Duodenal mucosa (tissue), 2 donors: ENCODE measurements around the gene DOCK1.

Experiments used
- H3K27ac ChIP-seq: one replicate; pipeline ENCODE4 v1.7.0; 2013; ENCODE audit warnings: low read depth, low read length
- H3K27me3 ChIP-seq, 2 donors: one replicate each; pipeline ENCODE4 v1.7.0; 2013; ENCODE audit warnings: low read length in 2 of 2, control low read depth in 1 of 2; ENCODE audit not compliant: insufficient read depth in 2 of 2, control insufficient read depth in 1 of 2
- H3K36me3 ChIP-seq, 2 donors: one replicate each; pipeline ENCODE4 v1.7.0; 2013; ENCODE audit warnings: low read length in 2 of 2, control low read depth in 1 of 2; ENCODE audit not compliant: insufficient read depth in 2 of 2, control insufficient read depth in 1 of 2
- H3K4me1 ChIP-seq, 2 donors: one replicate each; pipeline ENCODE4 v1.7.0; 2013; ENCODE audit warnings: low read length in 2 of 2, control low read depth in 1 of 2; ENCODE audit not compliant: insufficient read depth in 2 of 2, control insufficient read depth in 1 of 2
- H3K4me3 ChIP-seq, 2 donors: one replicate each; pipeline ENCODE4 v1.7.0; 2013; ENCODE audit warnings: low read length in 2 of 2, low read depth in 1 of 2
- H3K9ac ChIP-seq, 2 donors: one replicate each; pipeline ENCODE4 v1.7.0; 2013; ENCODE audit warnings: low read length in 2 of 2, low read depth in 1 of 2
- H3K9me3 ChIP-seq, 2 donors: one replicate each; pipeline ENCODE4 v1.7.0; 2013; ENCODE audit warnings: low read length in 2 of 2, control low read depth in 1 of 2; ENCODE audit not compliant: control insufficient read depth in 1 of 2

Gene DOCK1

GRCh38 chr10:127024685-127025435 is 119.6 kb downstream of the DOCK1 start:
- no peak overlapping the region for H3K4me3 ChIP-seq
- H3K9ac ChIP-seq, result no peak overlapping the region
- no peaks in the 10 kb centered on the region for H3K4me1 ChIP-seq
- H3K9me3 ChIP-seq, result no peaks in the 10 kb centered on the region
- H3K27ac ChIP-seq, result no peak overlapping the region
- peaks cover 23 to 45% of the 10 kb centered on the region in 2 donors for H3K36me3 ChIP-seq
- no peaks in the 10 kb centered on the region for H3K27me3 ChIP-seq

- Histone ChIP-seq H3K27ac (no peak overlapping the region), H3K9ac (no peak overlapping the region), H3K9me3 (no peaks in the 10 kb centered on the region), H3K36me3 (peaks cover 26 to 65% of the 10 kb centered on the region in 2 donors), H3K4me1 (no peaks in the 10 kb centered on the region), H3K4me3 (no peak overlapping the region), H3K27me3 (no peaks in the 10 kb centered on the region)
Observed at GRCh38 chr10:127027786-127028185, 122.6 kb downstream of the DOCK1 start.

- Histone ChIP-seq H3K9ac (no peak overlapping the region), H3K27me3 (no peaks in the 10 kb centered on the region), H3K9me3 (no peaks in the 10 kb centered on the region), H3K4me1 (no peaks in the 10 kb centered on the region), H3K4me3 (no peak overlapping the region), H3K27ac (no peak overlapping the region), H3K36me3 (peaks cover 24 to 67% of the 10 kb centered on the region in 2 donors)
Observed at GRCh38 chr10:127028556-127028955, 123.3 kb downstream of the DOCK1 start.

- peaks cover 24 to 66% of the 10 kb centered on the region in 2 donors for H3K36me3 ChIP-seq
- H3K27ac ChIP-seq, result no peak overlapping the region
- no peak overlapping the region for H3K4me3 ChIP-seq
- H3K9ac ChIP-seq, result no peak overlapping the region
- no peaks in the 10 kb centered on the region for H3K9me3 ChIP-seq
- no peaks in the 10 kb centered on the region for H3K27me3 ChIP-seq
- H3K4me1 ChIP-seq, result peaks cover 0 to 4% of the 10 kb centered on the region in 2 donors
Observed at GRCh38 chr10:127029061-127029460, 123.8 kb downstream of the DOCK1 start.

- no peaks in the 10 kb centered on the region for H3K27me3 ChIP-seq
- no peak overlapping the region for H3K4me3 ChIP-seq
- peaks cover 0 to 4% of the 10 kb centered on the region in 2 donors for H3K4me1 ChIP-seq
- H3K27ac ChIP-seq, result no peak overlapping the region
- H3K9ac ChIP-seq, result no peak overlapping the region
- no peaks in the 10 kb centered on the region for H3K9me3 ChIP-seq
- H3K36me3 ChIP-seq, result peaks cover 13 to 64% of the 10 kb centered on the region in 2 donors
Observed at GRCh38 chr10:127033216-127034033, 128.2 kb downstream of the DOCK1 start.

- Histone ChIP-seq H3K9ac (no peak overlapping the region), H3K9me3 (no peaks in the 10 kb centered on the region), H3K4me3 (no peak overlapping the region), H3K27ac (no peak overlapping the region), H3K4me1 (peaks cover 0 to 4% of the 10 kb centered on the region in 2 donors), H3K36me3 (peaks cover 13 to 64% of the 10 kb centered on the region in 2 donors), H3K27me3 (no peaks in the 10 kb centered on the region)
Observed at GRCh38 chr10:127034034-127034633, 128.9 kb downstream of the DOCK1 start.

GRCh38 chr10:127034790-127035189 is 129.6 kb downstream of the DOCK1 start:
- Histone ChIP-seq H3K36me3 (peaks cover 13 to 66% of the 10 kb centered on the region in 2 donors), H3K4me3 (no peak overlapping the region), H3K4me1 (peaks cover 0 to 4% of the 10 kb centered on the region in 2 donors), H3K27ac (no peak overlapping the region), H3K9me3 (no peaks in the 10 kb centered on the region), H3K9ac (no peak overlapping the region), H3K27me3 (no peaks in the 10 kb centered on the region)

- H3K27ac ChIP-seq, result no peak overlapping the region
- no peaks in the 10 kb centered on the region for H3K9me3 ChIP-seq
- no peak overlapping the region for H3K9ac ChIP-seq
- no peaks in the 10 kb centered on the region for H3K27me3 ChIP-seq
- H3K4me1 ChIP-seq, result peaks cover 0 to 4% of the 10 kb centered on the region in 2 donors
- H3K36me3 ChIP-seq, result peaks cover 16 to 69% of the 10 kb centered on the region in 2 donors
- H3K4me3 ChIP-seq, result no peak overlapping the region
Observed at GRCh38 chr10:127035827-127036226, 130.6 kb downstream of the DOCK1 start.

- Histone ChIP-seq H3K27ac (no peak overlapping the region), H3K4me3 (no peak overlapping the region), H3K4me1 (peaks cover 0 to 4% of the 10 kb centered on the region in 2 donors), H3K9ac (no peak overlapping the region), H3K27me3 (no peaks in the 10 kb centered on the region), H3K9me3 (no peaks in the 10 kb centered on the region), H3K36me3 (peaks cover 13 to 63% of the 10 kb centered on the region in 2 donors)
Observed at GRCh38 chr10:127036987-127037386, 131.8 kb downstream of the DOCK1 start.

- Histone ChIP-seq H3K9ac (no peak overlapping the region), H3K4me3 (no peak overlapping the region), H3K36me3 (peaks cover 11 to 49% of the 10 kb centered on the region in 2 donors), H3K27me3 (no peaks in the 10 kb centered on the region), H3K27ac (no peak overlapping the region), H3K9me3 (no peaks in the 10 kb centered on the region), H3K4me1 (peaks cover 9 to 13% of the 10 kb centered on the region in 2 donors)
Observed at GRCh38 chr10:127039435-127039834, 134.2 kb downstream of the DOCK1 start.
